ENCODE results near the gene EBF3.

The EBF3 gene

DNA sequence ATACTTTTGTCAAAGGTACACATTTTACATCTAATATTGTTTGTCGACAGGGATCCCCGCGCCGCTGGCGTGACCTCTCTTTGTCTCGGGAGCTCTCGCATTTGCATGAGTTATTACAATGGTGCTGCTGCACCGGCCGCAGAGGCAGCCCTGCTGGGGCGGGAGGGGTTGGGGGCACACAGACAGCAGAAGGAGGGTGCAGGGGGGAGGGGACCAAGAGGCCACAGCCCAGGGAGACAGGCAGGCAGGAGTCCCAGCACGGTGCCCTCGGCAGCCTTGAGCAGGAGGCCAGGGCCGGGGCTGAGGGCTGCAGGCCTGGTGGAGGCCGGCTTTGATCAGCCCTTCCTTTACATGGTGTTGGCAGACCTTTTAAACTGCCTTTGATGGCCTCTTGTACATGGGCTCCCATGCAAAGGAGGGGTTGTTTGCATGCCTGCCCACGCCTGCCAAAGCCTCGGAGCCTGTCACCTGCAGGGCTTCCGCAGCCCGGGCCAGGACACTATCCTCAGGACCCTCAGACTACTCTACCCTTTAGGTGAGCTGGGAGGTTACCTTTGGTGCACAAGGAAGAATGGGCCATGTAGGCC lies 95.5 kb downstream of the EBF3 start:
- DNase-seq, result no peak

DNA sequence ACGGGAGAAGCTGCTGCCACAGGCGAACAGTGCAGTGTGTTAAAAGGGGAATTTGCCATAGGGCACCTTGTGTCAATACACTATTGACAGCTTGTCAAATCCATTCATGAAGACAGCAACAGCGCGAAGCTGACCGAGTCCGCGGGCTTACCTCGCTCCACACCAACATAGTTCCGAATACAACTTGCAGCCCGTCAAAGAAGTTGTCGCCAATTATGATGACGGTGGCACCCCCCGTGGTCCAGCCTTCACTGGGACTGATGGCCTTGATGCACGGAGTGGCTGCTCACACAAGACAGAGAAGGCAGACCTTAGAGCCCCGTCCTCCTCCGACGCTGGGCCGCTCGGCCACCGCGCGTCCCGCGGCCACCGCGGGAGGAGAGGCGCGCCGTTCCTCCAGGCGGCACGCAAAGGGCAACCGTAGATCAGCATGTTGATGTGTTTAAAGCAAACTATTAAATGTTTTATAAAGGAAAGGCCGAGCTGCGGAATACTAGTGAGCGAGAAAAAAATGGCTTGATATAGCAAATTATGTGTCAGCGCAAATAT lies 96.4 kb downstream of the EBF3 start:
- no peak for DNase-seq

DNA sequence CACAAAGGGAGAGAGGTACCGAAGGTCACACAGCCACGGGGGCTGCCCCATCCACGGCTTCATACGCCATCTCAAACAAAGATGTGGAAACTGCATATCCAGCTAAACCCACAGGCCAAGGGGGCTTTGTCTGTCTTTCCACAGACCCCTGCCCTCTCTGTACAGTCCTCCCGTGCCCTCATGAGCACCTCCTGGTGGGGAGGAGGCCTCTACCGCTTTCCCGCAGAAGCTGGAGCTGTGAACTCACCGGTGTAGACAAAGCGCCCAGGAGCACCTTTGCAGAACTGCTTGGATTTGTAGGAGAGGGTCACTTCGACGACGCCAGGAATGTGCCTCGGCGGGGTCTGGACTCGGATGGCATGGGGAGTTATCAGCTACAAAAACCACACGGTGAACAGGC lies 97.2 kb downstream of the EBF3 start:
- no peak for DNase-seq

DNA sequence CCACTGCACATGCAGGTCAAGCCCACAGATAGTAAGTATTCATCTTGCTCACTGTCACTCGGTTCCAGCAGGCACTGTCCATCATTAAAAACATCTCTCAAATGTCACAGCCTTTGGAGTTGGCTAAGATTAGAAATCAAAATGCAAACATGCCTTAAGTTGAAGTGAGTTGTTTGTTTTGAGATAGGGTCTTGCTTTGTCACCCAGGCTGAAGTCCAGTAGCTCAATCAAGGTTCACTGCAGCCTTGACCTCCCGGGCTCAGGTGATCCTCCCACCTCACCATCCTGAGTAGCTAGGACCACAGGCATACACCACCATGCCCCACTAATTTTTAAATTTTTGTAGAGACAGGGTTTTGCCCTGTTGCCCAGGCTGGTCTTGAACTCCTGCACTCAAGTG lies 98.1 kb downstream of the EBF3 start:
- DNase-seq, result no peak

DNA sequence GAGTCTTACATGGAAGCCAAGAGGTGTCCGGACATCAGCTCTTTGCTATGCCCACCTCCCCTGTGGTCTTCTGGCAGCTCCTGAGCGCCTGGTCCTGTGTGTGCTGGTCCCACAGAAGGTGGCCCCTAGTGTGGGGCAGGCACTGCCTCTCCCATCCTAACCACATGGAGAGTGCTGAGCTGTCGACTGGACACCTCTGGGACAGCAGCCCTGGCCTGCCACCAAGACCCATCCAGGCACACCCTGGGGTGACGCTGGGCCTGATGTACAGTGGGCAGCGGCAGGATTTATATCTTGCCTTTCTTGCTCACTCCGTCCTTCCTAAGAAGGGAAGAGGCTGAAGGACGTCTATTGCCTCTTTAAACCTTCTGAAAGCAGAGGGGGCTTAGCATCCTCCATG lies 98.7 kb downstream of the EBF3 start:
- DNase-seq, result no peak

DNA sequence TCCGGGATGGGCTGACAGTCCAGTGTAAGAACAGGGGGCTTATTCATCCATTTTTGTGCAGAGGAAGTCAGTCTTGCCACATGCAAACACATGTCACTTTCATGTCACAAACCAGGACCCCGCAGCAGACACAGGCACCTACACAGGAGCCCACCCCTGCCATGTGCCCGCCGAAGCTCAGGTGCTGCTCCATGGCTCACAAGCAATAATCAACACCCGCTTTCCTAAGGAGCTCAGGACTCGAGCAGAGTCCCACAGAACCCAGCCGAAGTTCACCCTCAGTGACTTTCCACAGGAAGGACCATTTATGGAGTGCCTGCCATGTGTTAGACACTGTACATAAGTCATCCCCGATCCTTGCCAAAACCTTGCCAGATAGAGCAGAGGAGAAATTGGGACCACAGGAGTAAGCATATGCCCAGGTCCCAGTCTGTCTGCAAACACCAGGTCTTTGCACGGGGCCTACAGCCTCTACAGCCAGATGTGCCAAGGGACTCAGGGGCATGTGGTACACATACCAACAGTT lies 99.4 kb downstream of the EBF3 start:
- no peak for DNase-seq

DNA sequence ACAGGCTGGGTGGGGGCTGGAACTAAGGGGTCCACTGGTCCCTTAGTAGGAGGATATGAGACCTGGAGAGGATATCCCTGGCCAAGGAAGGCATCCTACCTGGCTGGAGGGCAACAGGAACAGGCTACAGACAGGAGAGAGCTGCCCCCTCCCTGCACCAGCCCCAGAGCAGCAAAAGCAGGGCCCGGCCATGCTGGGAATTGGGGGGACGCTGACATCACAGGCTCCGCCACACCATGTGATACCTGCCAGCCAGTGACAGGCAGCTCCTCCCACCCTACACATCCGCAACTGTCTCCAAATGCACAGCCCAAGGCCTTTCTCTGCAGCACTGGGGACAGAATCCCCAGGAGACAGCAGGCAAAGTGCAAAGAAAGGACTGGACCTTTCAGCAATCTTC lies 100.0 kb downstream of the EBF3 start:
- DNase-seq, result no peak

DNA sequence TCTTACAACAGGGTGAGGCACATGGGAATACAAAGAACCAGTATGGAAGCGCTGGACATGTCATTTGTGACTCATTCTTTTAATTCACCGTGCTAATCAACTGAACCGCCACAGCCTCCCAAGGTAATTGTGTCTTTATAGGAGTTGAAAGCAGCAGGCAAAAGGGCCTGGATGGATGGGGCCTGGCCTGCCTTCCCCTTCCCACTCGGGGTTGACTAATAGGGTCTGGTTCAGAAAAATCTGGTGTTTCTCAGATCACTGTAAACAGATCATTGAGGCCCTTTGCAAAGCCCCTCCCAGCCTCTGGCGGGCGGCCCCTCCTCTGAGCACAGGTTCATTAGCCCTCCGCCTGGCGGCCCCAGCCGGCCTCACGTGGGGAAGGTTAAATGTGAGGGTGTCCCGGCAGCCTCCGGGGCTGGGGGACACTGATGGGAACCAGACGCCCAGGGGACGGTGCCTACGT lies 100.8 kb downstream of the EBF3 start:
- no peak for DNase-seq

DNA sequence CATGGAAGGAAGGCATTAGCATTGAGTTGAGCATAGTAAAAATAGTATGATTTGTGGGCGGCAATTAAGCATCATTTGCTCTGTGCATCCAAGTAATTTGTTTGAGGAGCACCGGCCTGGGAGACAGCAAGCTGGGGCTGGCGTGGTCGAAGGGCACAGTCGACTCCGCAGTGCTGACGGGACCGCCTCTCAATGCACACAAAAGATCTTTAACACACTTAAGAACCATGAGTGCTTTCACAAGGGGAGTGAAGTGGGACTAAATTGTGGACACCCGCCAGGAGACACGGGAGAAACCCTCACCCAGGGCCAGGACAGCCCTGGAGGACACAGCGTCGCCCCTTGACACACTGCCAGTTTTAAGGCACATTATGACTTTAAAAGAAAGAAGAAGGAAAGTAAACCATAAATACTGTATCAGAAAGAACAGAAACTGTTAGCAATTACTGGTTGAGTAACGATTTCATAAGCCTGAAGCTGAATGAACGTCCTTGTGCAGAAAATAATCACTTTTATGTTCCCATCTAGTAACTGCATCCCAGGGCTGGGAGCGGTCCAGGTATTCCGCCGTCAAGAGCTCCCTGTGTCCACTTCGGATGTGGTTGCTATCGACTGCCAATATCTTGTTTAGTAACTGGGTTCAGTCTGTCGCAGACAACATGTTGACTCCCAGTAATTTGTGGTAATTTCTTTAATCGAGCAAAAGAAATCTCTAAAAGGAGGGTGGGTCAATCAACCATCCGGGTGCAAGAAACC lies 102.1 kb downstream of the EBF3 start:
- DNase-seq, result no peak

DNA sequence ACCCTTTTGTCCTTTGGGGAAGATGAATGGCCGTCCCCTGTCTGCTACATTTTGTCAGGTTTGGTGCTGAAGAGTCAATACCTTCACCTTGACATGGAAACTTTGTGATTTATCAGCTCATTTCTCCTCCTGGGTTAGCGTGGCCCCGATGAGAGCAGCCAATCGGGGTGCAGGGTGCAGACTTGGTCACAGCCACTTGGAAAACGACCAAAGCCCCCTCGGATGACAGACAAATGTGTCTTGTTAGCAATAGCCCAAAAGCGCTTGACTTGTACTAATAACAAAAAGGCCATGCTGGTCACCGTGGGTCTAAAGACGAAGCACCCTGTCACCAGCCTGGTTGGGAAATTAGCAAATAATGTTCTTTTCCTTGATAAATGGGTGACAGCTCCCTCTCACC lies 103.7 kb downstream of the EBF3 start:
- no peak for DNase-seq

DNA sequence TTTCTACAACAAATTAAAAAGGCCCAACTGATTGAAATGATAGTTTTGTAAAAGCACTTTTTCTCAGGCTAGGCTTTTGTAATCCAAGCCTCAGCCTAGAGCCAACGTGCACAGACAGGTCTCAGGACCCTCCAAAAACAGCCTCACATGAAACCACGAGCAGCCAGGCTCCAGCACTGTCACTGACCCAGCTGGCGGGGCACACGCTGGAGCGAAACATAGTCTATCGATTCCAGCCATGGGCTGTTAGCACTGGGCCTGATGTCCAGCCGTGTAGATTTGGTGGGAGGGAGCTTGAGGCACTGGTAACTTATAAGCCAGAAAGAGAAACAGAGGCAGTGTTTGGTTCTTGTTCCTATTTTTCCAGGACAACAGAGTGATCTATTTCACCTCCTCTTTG lies 104.5 kb downstream of the EBF3 start:
- no peak for DNase-seq

DNA sequence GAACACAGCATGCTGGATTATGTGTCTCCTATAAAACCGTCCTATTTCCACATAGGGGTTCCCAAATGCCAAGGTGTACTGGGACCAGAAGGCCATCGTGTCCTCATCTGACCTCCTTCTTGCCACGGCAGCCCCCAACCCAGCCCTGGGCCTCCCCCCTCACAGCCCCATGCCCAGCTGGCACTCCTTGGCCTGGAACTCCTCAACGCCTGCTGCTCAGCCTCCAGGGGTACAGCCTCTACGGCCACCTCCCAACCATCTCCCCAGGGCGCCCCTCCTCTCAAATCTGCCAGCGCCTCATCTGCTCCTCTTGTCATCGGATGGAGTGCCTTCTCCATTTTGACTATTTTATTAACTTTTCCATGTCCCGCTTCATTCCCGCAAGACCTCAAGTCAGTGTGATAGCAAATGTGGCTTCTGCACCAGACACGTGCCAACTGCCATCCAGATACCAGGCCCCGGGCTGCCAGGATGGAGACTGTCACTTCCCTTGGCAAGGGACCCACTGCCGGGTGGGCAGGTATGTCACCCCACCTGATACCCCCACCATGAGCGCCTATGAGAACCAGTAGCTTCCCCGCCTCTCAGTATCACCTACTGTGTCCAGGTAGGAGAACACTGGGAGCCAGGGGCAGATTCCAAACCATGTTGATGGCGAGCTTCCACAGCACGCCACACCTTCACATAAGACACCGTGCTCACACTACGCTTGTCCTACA lies 106.7 kb downstream of the EBF3 start:
- DNase-seq, result no peak

DNA sequence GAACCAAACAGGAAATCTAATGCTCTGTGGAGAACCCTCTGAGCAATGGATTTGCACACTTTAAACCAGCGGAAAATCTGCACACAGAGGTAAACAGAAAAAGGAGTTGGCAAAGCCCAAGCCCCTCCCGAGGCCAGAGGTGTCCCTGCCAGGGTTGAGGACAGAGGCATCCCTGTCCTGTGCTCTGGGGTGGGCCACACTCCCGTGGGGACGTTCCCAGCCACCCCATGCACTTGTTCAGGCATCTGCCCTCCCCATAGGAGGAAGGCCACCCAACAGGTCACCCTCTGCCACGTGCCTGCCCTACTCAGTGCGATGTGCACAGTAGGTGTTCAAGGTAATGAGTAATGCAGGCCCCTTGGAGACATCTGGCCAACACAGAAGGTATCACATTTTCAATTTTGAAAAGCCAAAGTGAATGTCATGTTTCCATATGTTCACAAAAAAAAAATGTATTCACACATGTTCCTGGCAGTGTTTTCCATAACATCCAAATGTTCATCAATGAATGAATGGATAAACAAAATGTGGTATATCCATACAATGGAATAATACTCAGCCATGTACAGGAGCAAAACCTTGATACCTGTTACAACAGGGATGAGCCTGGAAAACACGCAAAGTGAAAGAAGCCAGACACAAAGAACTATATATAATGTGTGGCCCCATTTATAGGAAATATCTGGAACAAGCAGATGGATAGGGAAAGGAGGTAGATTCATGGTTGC lies 108.1 kb downstream of the EBF3 start:
- no peak for DNase-seq

DNA sequence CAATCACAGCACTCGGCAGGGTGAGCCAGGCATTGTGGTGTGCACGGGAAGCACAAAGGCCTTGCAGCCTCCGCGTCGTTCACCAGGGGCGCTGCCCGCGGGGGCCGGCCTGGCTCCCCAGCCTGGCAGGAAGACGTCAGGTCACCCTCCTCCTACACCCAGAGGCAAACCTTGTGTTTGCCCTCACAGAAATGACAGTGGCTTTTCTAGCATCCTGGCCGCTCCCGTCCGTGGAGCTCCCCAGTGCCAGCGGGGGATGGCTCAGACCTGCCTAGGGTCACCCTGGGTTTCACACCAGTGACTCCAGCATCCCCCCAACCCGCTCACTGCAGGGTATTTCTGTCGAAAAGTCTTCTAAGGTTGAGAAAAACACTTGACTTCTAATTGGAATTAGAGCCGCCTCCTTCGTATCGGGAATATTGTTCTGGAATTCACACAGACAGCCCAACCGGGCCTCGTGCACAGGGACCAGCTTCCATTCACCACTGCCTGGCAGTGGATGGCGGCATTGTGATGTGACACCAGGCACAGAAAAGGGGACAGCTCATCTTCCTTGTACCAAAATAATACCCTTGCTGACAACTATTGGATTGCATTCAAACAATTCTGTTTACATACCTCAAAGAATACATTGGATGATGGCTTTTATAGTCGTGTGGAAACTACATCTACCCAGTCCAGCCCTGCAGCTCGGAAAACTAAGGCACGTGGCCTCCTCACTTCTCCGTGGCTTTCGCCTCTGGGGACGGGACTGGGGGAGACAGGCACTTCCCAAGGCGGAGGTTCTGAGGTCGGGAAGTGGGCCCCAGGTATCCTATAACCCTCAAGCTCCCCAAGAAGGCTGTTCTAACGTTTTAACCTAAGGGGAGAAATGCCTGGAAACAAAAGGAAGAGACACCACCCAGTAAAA lies 109.0 kb downstream of the EBF3 start:
- no peak for DNase-seq

DNA sequence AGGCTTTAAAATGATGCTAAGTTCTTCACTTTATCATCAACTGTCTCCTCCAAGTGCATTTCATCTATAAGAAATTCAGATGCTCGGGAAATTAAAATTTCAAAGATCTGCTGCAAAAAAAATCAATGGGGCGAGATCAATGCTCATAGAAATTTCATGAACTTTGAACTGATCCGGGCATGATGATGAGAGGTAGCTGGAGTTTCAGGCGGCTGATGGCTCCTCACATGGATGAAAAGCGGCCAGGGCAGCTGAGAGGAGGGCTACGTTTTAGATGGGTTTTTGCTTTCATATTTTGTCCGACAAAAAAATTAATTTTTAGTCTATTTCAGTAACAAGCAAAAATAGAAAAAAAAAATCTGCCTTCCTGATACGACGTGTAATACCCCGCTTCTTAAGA lies 109.9 kb downstream of the EBF3 start:
- DNase-seq, result no peak

DNA sequence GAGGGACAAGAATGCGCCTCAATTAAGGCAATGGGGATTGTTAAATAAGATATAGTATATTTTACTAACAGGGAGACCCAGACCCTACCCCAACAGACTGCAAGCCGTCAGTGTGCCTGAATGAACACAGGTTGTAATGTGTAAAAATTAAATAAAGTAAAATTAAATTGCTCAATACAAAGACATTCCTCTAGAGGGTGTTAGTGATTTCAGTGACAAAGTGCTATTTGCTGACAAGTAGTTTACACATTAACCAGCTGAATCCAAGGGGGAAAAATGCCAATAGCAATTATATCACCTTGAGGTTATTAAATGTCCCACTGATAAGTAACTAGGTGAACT lies 110.5 kb downstream of the EBF3 start:
- DNase-seq, result no peak

DNA sequence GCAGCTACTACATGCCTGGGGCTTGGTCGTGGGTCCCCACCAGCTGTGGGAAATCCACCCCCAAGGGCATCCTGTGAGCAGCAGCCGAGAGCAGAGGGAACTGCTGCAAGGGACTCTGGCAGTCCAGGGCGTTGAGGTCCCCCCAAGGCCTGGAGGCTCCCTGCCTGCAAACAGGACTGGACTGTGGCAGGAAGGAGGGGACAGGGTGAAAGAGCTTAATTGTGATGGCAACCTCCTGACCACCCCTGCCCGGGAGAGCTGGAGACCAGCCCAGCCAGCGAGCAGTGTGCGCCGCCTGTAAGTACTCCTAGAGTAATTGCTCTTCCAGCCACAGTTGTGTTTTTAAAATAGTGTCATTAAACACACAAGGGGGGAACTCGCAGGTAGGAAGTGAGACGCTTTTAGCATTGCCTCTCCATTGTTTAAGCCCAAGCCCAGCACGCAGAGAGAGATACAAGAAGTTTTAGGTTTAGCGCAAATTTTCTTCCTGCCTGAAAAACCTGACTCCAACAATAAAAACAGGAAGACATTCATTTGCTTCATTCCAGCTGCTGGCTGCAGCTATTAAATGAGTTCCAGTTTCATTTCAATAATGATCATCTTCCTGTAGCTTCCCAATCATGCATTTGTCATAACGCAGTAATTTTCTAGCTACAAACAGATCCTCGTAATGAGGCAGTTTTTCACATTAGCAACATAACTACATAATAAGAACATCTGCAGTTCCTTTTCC lies 111.1 kb downstream of the EBF3 start:
- no peak for DNase-seq

DNA sequence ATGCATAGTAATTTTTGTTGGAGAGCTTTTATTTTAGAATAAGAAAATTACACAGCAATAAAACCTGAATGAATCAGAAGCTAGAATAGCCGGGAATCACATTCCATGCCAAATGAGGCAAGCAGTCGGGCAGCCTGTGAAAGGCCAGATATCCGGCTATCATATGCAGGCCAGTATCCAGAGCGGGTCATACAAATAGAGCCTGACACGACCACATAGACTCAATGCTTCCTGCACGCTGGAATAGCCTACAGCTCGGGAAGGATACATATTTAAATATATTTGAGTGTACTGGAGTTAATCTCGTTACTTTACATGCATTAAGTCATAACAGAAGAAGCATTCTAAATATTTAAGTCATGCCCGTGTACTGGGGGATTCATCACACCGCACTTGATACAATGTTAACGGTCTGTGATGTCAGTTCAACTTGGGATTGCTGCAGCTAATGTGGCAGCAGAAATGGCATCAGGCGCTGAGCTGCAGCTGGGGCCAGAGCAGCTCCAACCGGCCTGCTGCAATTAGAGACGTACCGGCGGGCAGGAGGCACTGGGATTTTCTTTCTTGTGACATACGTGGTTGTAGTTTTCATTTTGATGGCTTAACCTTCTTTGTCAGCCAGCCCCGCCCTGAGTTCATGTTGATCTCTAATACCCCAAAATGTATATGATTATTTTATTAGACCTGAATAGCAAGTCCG lies 112.0 kb downstream of the EBF3 start:
- DNase-seq, result no peak

DNA sequence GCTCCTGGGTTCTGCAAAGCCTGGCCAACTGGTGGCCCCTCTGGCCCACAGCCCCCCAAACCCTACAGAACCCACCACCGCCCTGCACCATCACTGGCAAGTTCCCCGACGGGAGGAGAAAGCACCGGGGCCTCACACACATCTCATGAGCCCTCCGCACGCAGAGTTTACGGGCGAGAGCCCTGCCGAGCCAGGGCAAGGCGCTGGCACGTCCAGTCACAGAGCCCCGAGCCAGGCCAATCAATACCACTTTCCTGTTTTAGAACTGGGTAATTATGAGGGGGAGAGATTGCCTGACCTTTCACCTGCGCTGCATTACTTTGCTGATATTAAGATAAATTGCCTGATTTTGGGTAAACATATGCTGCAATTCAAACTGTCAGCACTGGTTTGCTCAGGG lies 113.3 kb downstream of the EBF3 start:
- no peak for DNase-seq

DNA sequence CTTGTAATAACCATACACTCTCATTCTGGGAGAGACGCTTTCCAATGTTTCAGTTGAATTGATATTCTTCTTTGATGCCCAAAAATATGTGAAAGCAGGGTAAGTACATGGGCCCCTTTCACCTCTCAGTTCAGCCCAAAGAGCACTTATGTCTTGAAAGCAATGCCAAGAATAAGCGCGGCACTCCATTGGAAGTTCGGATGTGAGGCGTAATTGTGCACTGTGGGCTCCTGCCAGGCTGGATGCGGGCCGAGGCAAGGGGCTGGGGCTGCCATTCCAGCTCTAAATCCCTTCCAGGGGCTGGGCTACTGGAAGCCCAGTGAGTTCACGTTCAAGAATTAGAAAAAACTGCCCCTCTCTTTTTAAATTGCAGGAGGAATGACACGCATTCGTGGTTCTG lies 113.8 kb downstream of the EBF3 start:
- DNase-seq, result no peak

DNA sequence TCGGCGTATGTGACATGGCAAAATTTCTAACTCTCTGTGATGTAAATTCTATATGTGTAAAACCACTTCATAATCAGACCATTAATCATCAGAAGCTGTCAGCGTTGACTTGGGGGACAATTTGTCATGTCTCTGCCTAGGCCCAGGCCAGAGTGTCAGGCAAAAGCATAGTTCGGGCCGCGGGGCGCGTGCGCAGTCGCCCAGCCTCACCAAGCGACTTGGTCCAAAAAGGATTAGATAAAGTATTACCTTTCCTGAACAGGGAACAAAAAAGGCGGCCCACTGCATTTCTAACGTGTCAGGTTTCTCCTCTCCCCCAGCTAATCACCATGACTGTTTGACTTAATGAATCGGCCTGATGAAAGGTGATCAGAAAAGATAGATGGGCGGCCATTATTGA lies 114.2 kb downstream of the EBF3 start:
- DNase-seq, result no peak

All from activated CD4-positive, alpha-beta T cell treated with anti-CD3 and anti-CD28 coated beads, Interleukin-2, Interleukin-6, amounts not matched to agents 100 ng/mL and 50 ng/mL, durations not matched to agents 16 hours and 8 hours (primary cell).